HFFc6 (cell line): ENCODE results near the gene LAMB2. TPM values are rescaled to one million over a fixed set of nuclear protein-coding genes. Genes with fewer than 3 reads are reported as not detected.

Experiments
- DNase-seq: peaks from one replicate; pipeline ENCODE4 v3.0.0-alpha.2; 2018
- H3K27ac Mint-ChIP-seq: 2 replicates; pipeline ENCODE4 v1.8.0; 2020; ENCODE audit warnings: mild to moderate bottlenecking, mixed read lengths
- H3K27me3 Mint-ChIP-seq: 2 replicates; pipeline ENCODE4 v1.8.0; 2021; ENCODE audit warnings: mild to moderate bottlenecking, moderate library complexity, mixed read lengths; ENCODE audit not compliant: insufficient read depth
- H3K36me3 Mint-ChIP-seq: 2 replicates; pipeline ENCODE4 v1.8.0; 2021; ENCODE audit warnings: low read depth, mixed read lengths
- H3K4me1 Mint-ChIP-seq: 2 replicates; pipeline ENCODE4 v1.8.0; 2020; ENCODE audit warnings: low read depth, mixed read lengths
- H3K4me3 Mint-ChIP-seq: 2 replicates; pipeline ENCODE4 v1.8.0; 2020; ENCODE audit warnings: mild to moderate bottlenecking, moderate library complexity, mixed read lengths
- H3K9me3 Mint-ChIP-seq: 2 replicates; pipeline ENCODE4 v1.8.0; 2020; ENCODE audit warnings: mild to moderate bottlenecking, mixed read lengths
- total RNA-seq, 6 experiments: library from RNA; stranded (reverse); fragmentation: NEBNext Ultra II Directional; extraction: Animal tissue kit (Norgen Biotek cat#: 25700); gene quantifications; 2 replicates in 1 of 6; 3 replicates in 5 of 6; pipeline ENCODE4 v1.2.3, GENCODE V29; 2021
- TF ChIP-seq, protein P1 (sequence below): fragments of 200-600 bp; sonication (generic); IDR thresholded peaks from 2 replicates; pipeline ENCODE4 v1.5.0; 2021; ENCODE audit warnings: antibody characterized with exemption, mild to moderate bottlenecking

LAMB2 gene
- total RNA-seq, 6 experiments from 2014 or later, result 432 to 518 (median 449) TPM

DNA sequence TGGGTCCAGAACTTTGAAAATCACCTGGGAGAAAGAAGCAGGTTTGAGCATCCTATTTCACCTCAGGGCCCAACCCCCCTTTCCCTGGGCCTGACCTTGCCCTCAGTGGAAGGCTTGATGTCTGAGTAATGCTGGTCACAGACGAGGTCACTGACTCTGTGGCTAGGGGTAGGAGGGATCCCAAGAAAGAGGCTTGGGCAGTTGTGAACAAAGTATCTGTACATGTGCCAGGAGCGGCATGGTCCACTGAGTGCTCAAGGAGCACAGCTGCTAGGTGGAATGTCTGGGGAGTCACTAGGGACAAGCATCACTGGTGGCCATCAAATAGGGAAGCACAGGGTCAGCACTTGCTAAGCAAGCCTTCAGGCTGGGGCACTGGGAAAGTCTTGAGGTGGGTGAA is 25.9 kb upstream of the LAMB2 start:
- no peak for DNase-seq
- Mint-ChIP-seq H3K4me3 (no peak overlapping the region), H3K4me1 (peaks cover 5% of the 10 kb centered on the region; the same call in 1 of the 2 replicates), H3K36me3 (no peaks in the 10 kb centered on the region; the same call in 1 of the 2 replicates), H3K9me3 (no peaks in the 10 kb centered on the region), H3K27ac (no peak overlapping the region), H3K27me3 (peaks cover 3% of the 10 kb centered on the region; the same call in 1 of the 2 replicates)
- TF ChIP-seq, protein P1, sequence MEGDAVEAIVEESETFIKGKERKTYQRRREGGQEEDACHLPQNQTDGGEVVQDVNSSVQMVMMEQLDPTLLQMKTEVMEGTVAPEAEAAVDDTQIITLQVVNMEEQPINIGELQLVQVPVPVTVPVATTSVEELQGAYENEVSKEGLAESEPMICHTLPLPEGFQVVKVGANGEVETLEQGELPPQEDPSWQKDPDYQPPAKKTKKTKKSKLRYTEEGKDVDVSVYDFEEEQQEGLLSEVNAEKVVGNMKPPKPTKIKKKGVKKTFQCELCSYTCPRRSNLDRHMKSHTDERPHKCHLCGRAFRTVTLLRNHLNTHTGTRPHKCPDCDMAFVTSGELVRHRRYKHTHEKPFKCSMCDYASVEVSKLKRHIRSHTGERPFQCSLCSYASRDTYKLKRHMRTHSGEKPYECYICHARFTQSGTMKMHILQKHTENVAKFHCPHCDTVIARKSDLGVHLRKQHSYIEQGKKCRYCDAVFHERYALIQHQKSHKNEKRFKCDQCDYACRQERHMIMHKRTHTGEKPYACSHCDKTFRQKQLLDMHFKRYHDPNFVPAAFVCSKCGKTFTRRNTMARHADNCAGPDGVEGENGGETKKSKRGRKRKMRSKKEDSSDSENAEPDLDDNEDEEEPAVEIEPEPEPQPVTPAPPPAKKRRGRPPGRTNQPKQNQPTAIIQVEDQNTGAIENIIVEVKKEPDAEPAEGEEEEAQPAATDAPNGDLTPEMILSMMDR, result no peak

DNA sequence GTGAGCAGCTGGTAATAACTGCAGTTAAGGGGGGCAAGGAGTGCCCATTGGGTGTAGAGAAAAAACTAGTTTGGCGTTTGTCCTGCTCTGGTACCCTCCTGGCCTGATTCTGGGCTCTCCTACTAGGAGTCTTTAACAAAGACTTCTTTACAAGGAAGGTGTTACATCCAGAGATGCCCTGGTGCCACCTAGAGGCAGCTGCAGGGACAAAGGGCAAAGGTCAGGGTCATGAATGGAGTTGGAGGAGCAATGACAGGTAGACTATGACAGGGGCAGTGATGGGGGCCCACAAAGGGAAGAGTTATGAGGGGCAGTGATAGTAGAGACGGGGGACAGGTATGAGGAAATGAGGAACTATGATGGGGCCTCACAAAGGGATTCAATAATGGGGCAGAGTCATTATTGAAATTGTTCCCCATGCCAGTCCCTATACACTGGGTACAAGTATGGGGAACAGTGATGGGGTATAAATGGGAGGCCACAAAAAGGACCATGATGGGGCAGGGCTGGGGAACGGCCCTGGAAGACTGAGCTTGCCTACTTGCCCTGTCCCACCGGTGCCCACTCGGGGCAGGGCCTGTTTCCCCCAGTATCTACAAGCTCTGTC is 25.4 kb upstream of the LAMB2 start:
- H3K36me3 Mint-ChIP-seq, result no peaks in the 10 kb centered on the region
- no peaks in the 10 kb centered on the region for H3K9me3 Mint-ChIP-seq

DNA sequence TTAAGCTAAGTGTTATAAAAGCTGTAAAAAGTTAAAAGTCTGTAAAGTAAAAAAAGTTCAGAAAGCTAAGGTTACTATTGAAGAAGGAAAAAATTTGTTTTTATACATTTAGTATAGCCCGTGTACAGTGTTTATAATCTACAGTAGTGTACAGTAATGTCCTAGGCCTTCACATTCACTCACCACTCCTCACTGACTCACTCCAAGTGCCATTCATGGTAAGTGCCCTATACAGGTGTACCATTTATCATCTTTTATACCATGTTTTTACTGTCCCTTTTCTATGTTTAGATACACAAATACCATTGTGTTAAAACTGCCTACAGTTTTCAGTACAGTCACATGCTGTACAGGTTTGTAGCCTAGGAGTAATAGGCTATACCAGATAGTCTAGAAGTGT is 24.4 kb upstream of the LAMB2 start:
- DNase-seq, result no peak
- no peak overlapping the region for H3K4me3 Mint-ChIP-seq
- H3K9me3 Mint-ChIP-seq, result no peaks in the 10 kb centered on the region
- TF ChIP-seq, protein P1, result no peak
- H3K27ac Mint-ChIP-seq, result no peak overlapping the region
- peaks cover 5% of the 10 kb centered on the region; the same call in 1 of the 2 replicates for H3K4me1 Mint-ChIP-seq
- no peaks in the 10 kb centered on the region for H3K36me3 Mint-ChIP-seq
- H3K27me3 Mint-ChIP-seq, result peaks cover 7% of the 10 kb centered on the region; the same call in 1 of the 2 replicates

More for the DNA sequence above, 25.4 kb upstream of the LAMB2 start:
- H3K27me3 Mint-ChIP-seq, result peaks cover 4% of the 10 kb centered on the region; the same call in 1 of the 2 replicates
- H3K4me1 Mint-ChIP-seq, result peaks cover 5% of the 10 kb centered on the region; the same call in 1 of the 2 replicates
- TF ChIP-seq, protein P1, result peak; percentile 48
- H3K4me3 Mint-ChIP-seq, result no peak overlapping the region
- no peak for DNase-seq
- H3K27ac Mint-ChIP-seq, result no peak overlapping the region

DNA sequence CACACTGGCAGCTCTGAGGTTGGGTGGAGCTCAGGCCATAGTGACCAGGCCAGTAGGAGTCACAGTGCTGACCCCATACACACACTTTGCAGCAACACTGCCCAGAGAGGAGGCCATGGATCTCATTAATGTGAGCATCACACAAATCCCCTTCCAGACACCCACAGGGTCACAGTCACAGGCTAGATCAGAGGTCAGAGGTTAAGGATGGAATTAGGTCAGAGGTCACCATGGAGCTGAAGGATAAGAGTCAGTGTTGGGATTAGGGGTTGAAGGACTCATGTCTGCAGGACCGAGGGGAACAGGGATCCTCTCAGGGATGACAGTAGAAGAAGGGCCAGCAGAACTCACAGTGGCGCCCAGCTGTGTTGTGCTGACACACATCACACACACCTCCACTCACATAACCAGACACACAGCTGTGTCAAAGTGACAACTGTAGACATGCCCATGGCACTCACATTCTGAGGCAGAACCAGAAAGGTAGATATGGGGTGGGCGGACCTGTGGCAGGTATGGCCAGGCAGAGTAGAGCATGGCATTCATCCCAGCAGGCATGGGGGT is 20.6 kb upstream of the LAMB2 start:
- TF ChIP-seq, protein P1, result no peak
- Mint-ChIP-seq H3K9me3 (no peaks in the 10 kb centered on the region), H3K4me1 (no peaks in the 10 kb centered on the region), H3K27ac (no peak overlapping the region), H3K36me3 (no peaks in the 10 kb centered on the region), H3K27me3 (peaks cover 5% of the 10 kb centered on the region), H3K4me3 (no peak overlapping the region)
- DNase-seq, result no peak

DNA sequence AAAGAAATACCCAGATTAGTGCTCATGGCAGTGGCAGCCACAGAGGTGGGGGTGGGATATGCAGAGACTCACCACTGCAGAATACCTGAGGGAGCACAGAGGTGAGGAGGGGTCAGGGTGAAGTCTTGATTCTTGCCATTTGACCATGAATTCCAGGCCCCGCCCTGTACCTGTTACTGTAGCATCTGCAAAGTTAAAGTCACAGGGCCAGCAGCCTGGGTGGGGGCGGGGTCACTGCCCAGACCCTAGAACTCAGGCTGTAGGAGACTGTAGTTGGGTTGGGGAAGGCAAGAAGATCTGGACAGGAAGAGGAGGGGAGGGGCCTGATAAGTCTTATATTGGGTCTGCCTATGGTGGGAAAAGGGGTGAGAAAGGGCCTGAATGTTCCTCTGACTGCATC is 18.8 kb upstream of the LAMB2 start:
- no peak overlapping the region for H3K27ac Mint-ChIP-seq
- TF ChIP-seq, protein P1, result no peak
- no peak for DNase-seq
- H3K4me3 Mint-ChIP-seq, result no peak overlapping the region
- no peaks in the 10 kb centered on the region for H3K4me1 Mint-ChIP-seq
- H3K27me3 Mint-ChIP-seq, result peaks cover 5% of the 10 kb centered on the region
- H3K36me3 Mint-ChIP-seq, result no peaks in the 10 kb centered on the region
- H3K9me3 Mint-ChIP-seq, result no peaks in the 10 kb centered on the region
